CD8-positive, alpha-beta memory T cell (primary cell): Measurements from ENCODE around the gene CDH18. TPM values are rescaled to one million over a fixed set of nuclear protein-coding genes. Genes with fewer than 3 reads are reported as not detected.
"Not testable (repeated sequence)": the region's sequence is repeated elsewhere in the genome, so short reads cannot be mapped to it uniquely, and the experiment has no call there.

Source experiments
- CTCF ChIA-PET: fragments of 350-600 bp; sonication (Branson Sonifier 250); formaldehyde crosslinking; loops from one replicate; lab custom pipeline; 2021; ENCODE audit warnings: antibody characterized with exemption; lab: Charles Lee
- POLR2A ChIA-PET: fragments of 350-600 bp; sonication (Branson Sonifier 250); formaldehyde crosslinking; loops from one replicate; lab custom pipeline; 2021; ENCODE audit warnings: antibody characterized with exemption; lab: Charles Lee
- DNase-seq, 5 donors: peaks; one replicate each; pipeline versions ENCODE4 v3.0.0 to v3.0.0-alpha.2; 2020 to 2022; ENCODE audit warnings: mixed read lengths in 1 of 5
- H3K27ac ChIP-seq: one replicate; pipeline ENCODE4 v1.7.0; 2013; ENCODE audit warnings: low read depth, mild to moderate bottlenecking, low read length, moderate library complexity
- H3K27me3 ChIP-seq: 2 replicates; pipeline ENCODE4 v1.7.0; 2013; ENCODE audit warnings: low read length, mild to moderate bottlenecking; ENCODE audit not compliant: insufficient read depth, poor library complexity, severe bottlenecking
- H3K36me3 ChIP-seq: 2 replicates; pipeline ENCODE4 v1.7.0; 2013; ENCODE audit warnings: mild to moderate bottlenecking, low read length, moderate library complexity; ENCODE audit not compliant: insufficient read depth
- H3K4me1 ChIP-seq: 2 replicates; pipeline ENCODE4 v1.7.0; 2013; ENCODE audit warnings: mild to moderate bottlenecking, low read length, moderate library complexity; ENCODE audit not compliant: insufficient read depth
- H3K4me3 ChIP-seq: 2 replicates; pipeline ENCODE4 v1.7.0; 2013; ENCODE audit warnings: mild to moderate bottlenecking, low read length
- H3K9me3 ChIP-seq: 2 replicates; pipeline ENCODE4 v1.7.0; 2013; ENCODE audit warnings: mild to moderate bottlenecking, low read length
- H3K27ac Mint-ChIP-seq, 8 donors: one replicate each; pipeline ENCODE4 v1.8.0; 2020 to 2021; ENCODE audit warnings: mixed read lengths in 8 of 8, mild to moderate bottlenecking in 6 of 8, inconsistent platforms in 3 of 8, moderate library complexity in 3 of 8
- H3K27me3 Mint-ChIP-seq, 2 donors: one replicate each; pipeline ENCODE4 v1.8.0; 2020 to 2021; ENCODE audit warnings: mixed read lengths in 2 of 2, mild to moderate bottlenecking in 1 of 2, moderate library complexity in 1 of 2
- H3K36me3 Mint-ChIP-seq, 3 donors: one replicate each; pipeline ENCODE4 v1.8.0; 2020 to 2021; ENCODE audit warnings: mixed read lengths in 3 of 3, inconsistent platforms in 1 of 3, mild to moderate bottlenecking in 1 of 3
- H3K4me1 Mint-ChIP-seq, 3 donors: one replicate each; pipeline ENCODE4 v1.8.0; 2020 to 2021; ENCODE audit warnings: mixed read lengths in 3 of 3, inconsistent platforms in 1 of 3, mild to moderate bottlenecking in 1 of 3
- H3K4me3 Mint-ChIP-seq, 7 donors: one replicate each; pipeline ENCODE4 v1.8.0; 2020 to 2021; ENCODE audit warnings: mixed read lengths in 7 of 7, mild to moderate bottlenecking in 6 of 7, moderate library complexity in 4 of 7, inconsistent platforms in 2 of 7
- H3K9me3 Mint-ChIP-seq, 5 donors: one replicate each; pipeline ENCODE4 v1.8.0; 2020 to 2022; ENCODE audit warnings: mixed read lengths in 5 of 5, mild to moderate bottlenecking in 3 of 5, moderate library complexity in 2 of 5, inconsistent platforms in 1 of 5
- polyA plus RNA-seq: library from polyadenylated mRNA; unstranded; fragments of 300-500 nt; fragmentation: Illumina TruSeq; gene quantifications from one replicate; pipeline ENCODE4 v1.2.3, GENCODE V29; 2021
- total RNA-seq, 2 experiments: library from RNA; stranded (reverse); gene quantifications; one replicate each; pipeline ENCODE4 v1.2.3, GENCODE V29; 2021

Gene CDH18
- total and polyA plus RNA-seq, 3 experiments from 2014 or later, result not detected

- Mint-ChIP-seq H3K27ac (no peak overlapping the region), H3K4me1 (no peaks in the 10 kb centered on the region), H3K36me3 (no peaks in the 10 kb centered on the region), H3K27me3 (no peaks in the 10 kb centered on the region), H3K9me3 (peaks cover 0 to 13% (median 2%) of the 10 kb centered on the region in 5 donors), H3K4me3 (no peak overlapping the region)
- CTCF ChIA-PET, result no interaction called here
- no peak overlapping the region for H3K27ac ChIP-seq
- no peaks in the 10 kb centered on the region for H3K9me3 ChIP-seq
- no peak for DNase-seq
- H3K36me3 ChIP-seq, result no peaks in the 10 kb centered on the region
- H3K4me1 ChIP-seq, result no peaks in the 10 kb centered on the region
- H3K4me3 ChIP-seq, result no peak overlapping the region
- POLR2A ChIA-PET, result no interaction called here
- no peaks in the 10 kb centered on the region for H3K27me3 ChIP-seq
These were observed 134.3 kb downstream of the CDH18 start for GRCh38 chr5:19853616-19854240.

DNA sequence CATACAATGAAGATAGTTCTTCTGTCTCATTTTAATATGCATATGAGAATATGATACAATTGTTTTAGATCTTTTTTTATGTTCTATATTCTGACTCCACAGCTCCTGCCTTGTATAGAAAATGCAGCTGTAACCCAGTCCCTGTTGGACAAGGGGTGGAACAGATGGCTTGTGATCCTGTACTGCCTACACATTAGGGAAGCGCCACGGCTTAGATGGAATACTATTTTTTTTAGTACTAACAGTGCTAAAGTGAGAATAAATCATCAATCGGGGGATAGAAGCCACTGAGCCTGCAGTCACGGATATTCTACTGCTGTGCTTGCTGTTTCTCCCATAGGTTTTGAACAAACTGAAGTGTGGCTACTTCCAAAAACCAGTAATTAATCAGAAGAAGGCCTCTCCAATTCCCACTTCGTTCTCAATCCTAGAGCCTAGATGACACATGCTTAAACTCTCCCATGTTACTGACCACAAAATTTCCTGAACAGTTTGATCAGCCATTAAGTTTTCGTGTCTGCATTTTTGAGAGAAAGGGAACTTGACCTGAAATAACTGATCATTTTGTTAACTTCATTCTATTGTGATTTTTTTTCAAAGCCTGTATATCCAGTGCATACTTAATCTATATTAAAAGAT, 150.3 kb downstream of the CDH18 start:
- Histone ChIP-seq H3K36me3 (no peaks in the 10 kb centered on the region), H3K4me1 (no peaks in the 10 kb centered on the region), H3K27ac (no peak overlapping the region), H3K27me3 (no peaks in the 10 kb centered on the region), H3K9me3 (no peaks in the 10 kb centered on the region), H3K4me3 (no peak overlapping the region)
- no peaks in the 10 kb centered on the region for H3K27me3 Mint-ChIP-seq
- peaks cover 10 to 34% (median 21%) of the 10 kb centered on the region in 5 donors for H3K9me3 Mint-ChIP-seq
- no peak for DNase-seq
- ChIA-PET CTCF (no interaction called here), POLR2A (no interaction called here)
- no peaks in the 10 kb centered on the region for H3K36me3 Mint-ChIP-seq
- no peaks in the 10 kb centered on the region for H3K4me1 Mint-ChIP-seq
- no peak overlapping the region for H3K4me3 Mint-ChIP-seq
- H3K27ac Mint-ChIP-seq, result no peak overlapping the region

DNA sequence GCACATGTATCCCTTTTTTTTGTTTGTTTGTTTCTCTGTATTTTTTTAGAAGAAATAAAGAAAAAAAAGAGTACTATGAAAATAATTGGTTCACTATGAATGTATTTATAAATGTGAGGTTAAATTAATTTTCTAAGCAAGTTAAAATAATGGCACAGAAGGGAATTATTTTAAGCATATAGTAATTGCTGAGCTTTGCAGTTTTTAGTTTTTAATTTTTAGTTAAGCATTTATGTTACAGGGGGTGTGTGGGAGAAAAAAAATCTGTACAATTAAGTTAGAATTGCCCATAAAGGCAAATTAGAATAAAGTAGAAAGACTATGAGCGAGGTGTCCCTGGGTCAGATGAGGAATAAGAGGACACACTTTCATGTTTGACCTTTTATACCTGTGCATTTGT, 152.6 kb downstream of the CDH18 start:
- no peak overlapping the region for H3K4me3 Mint-ChIP-seq
- no peak for DNase-seq
- H3K4me1 Mint-ChIP-seq, result no peaks in the 10 kb centered on the region
- Histone ChIP-seq H3K27me3 (no peaks in the 10 kb centered on the region), H3K9me3 (no peaks in the 10 kb centered on the region), H3K4me1 (no peaks in the 10 kb centered on the region), H3K36me3 (no peaks in the 10 kb centered on the region), H3K27ac (no peak overlapping the region), H3K4me3 (no peak overlapping the region)
- no peaks in the 10 kb centered on the region for H3K36me3 Mint-ChIP-seq
- peaks cover 13 to 40% (median 18%) of the 10 kb centered on the region in 5 donors for H3K9me3 Mint-ChIP-seq
- no peaks in the 10 kb centered on the region for H3K27me3 Mint-ChIP-seq
- ChIA-PET CTCF (no interaction called here), POLR2A (no interaction called here)
- H3K27ac Mint-ChIP-seq, result no peak overlapping the region

GRCh38 chr5:19812720-19813119, 175.3 kb downstream of the CDH18 start:
- H3K27ac ChIP-seq, H3K27me3 Mint-ChIP-seq, POLR2A ChIA-PET, H3K4me1 ChIP-seq, H3K36me3 ChIP-seq, H3K36me3 Mint-ChIP-seq, CTCF ChIA-PET, H3K4me1 Mint-ChIP-seq, H3K27ac Mint-ChIP-seq, H3K4me3 Mint-ChIP-seq, DNase-seq, H3K9me3 ChIP-seq, H3K4me3 ChIP-seq, H3K27me3 ChIP-seq: not testable (repeated sequence)
- peaks cover 4 to 23% (median 16%) of the 10 kb centered on the region in 5 donors for H3K9me3 Mint-ChIP-seq

GRCh38 chr5:19806756-19807155, 181.2 kb downstream of the CDH18 start:
- H3K4me1 ChIP-seq, result no peaks in the 10 kb centered on the region
- DNase-seq, result no peak
- Mint-ChIP-seq H3K36me3 (no peaks in the 10 kb centered on the region), H3K4me3 (no peak overlapping the region), H3K9me3 (peaks cover 3 to 26% (median 11%) of the 10 kb centered on the region in 5 donors), H3K27me3 (no peaks in the 10 kb centered on the region), H3K4me1 (no peaks in the 10 kb centered on the region), H3K27ac (no peak overlapping the region)
- H3K27ac ChIP-seq, result no peak overlapping the region
- CTCF ChIA-PET, result no interaction called here
- POLR2A ChIA-PET, result no interaction called here
- H3K4me3 ChIP-seq, result no peak overlapping the region
- H3K36me3 ChIP-seq, result no peaks in the 10 kb centered on the region
- H3K27me3 ChIP-seq, result no peaks in the 10 kb centered on the region
- no peaks in the 10 kb centered on the region for H3K9me3 ChIP-seq

- POLR2A ChIA-PET, result no interaction called here
These were observed 185.3 kb downstream of the CDH18 start for GRCh38 chr5:19802686-19803085.

DNA sequence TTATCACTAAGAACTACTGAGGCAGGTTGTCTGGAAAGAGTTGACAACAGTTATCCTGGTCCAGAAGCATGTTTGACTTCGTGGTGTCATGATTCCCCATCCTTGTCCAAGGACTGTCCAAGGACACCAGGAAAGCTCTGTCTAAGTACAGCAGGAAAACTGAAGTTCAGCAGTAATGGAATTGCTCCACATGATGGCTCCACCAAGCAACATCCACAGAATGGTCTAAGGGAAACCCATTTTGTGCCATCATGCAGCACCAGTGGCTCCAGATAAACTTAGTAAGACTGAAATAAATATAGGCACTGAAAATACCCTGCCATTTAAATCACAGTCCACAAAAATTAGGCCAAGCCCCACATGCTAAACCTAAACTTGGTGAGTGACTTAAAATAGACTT, 192.8 kb downstream of the CDH18 start:
- Histone ChIP-seq H3K9me3 (no peaks in the 10 kb centered on the region), H3K27me3 (no peaks in the 10 kb centered on the region), H3K4me1 (no peaks in the 10 kb centered on the region), H3K4me3 (no peak overlapping the region), H3K36me3 (no peaks in the 10 kb centered on the region), H3K27ac (no peak overlapping the region)
- H3K27ac Mint-ChIP-seq, result no peak overlapping the region
- no peaks in the 10 kb centered on the region for H3K4me1 Mint-ChIP-seq
- DNase-seq, result no peak
- no peak overlapping the region for H3K4me3 Mint-ChIP-seq
- CTCF ChIA-PET, result no interaction called here
- POLR2A ChIA-PET, result no interaction called here
- H3K36me3 Mint-ChIP-seq, result no peaks in the 10 kb centered on the region
- no peaks in the 10 kb centered on the region for H3K27me3 Mint-ChIP-seq
- H3K9me3 Mint-ChIP-seq, result peaks cover 0 to 40% (median 5%) of the 10 kb centered on the region in 5 donors

More at GRCh38 chr5:19802686-19803085, 185.3 kb downstream of the CDH18 start:
- DNase-seq, result no peak
- Histone ChIP-seq H3K9me3 (no peaks in the 10 kb centered on the region), H3K4me3 (no peak overlapping the region), H3K4me1 (no peaks in the 10 kb centered on the region), H3K27me3 (no peaks in the 10 kb centered on the region), H3K27ac (no peak overlapping the region), H3K36me3 (no peaks in the 10 kb centered on the region)
- CTCF ChIA-PET, result no interaction called here
- Mint-ChIP-seq H3K4me3 (no peak overlapping the region), H3K36me3 (no peaks in the 10 kb centered on the region), H3K27me3 (no peaks in the 10 kb centered on the region), H3K4me1 (no peaks in the 10 kb centered on the region), H3K27ac (no peak overlapping the region), H3K9me3 (peaks cover 0 to 13% (median 7%) of the 10 kb centered on the region in 5 donors)

GRCh38 chr5:19790829-19791466, 197.1 kb downstream of the CDH18 start:
- CTCF ChIA-PET, result no interaction called here
- Histone ChIP-seq H3K4me3 (no peak overlapping the region), H3K27me3 (no peaks in the 10 kb centered on the region), H3K9me3 (no peaks in the 10 kb centered on the region), H3K27ac (no peak overlapping the region), H3K36me3 (no peaks in the 10 kb centered on the region), H3K4me1 (no peaks in the 10 kb centered on the region)
- no peak for DNase-seq
- Mint-ChIP-seq H3K4me3 (no peak overlapping the region), H3K4me1 (no peaks in the 10 kb centered on the region), H3K27me3 (no peaks in the 10 kb centered on the region), H3K9me3 (peaks cover 0 to 34% (median 3%) of the 10 kb centered on the region in 5 donors), H3K36me3 (no peaks in the 10 kb centered on the region), H3K27ac (no peak overlapping the region)
- POLR2A ChIA-PET, result no interaction called here
